Measurements from ENCODE around the gene FTL.
A peak's percentile ranks its signal among the peaks of the same experiment; 100 is the strongest.

FTL gene

GRCh38 chr19:48933382-48933932 lies 31.7 kb upstream of the FTL start, which contains the start of gene DHDH:
Gene DHDH, plus strand, starts transcription at chr19:48933699. Its CDS starts 23 bp downstream, at chr19:48933722.
- DNase-seq (ENCODE audit: low read depth) = no peak
- in situ Hi-C loops (cut with HindIII; ENCODE audit: low sequenced_read_pairs) = no loop called here
- TF ChIP-seq CTCF (IDR thresholded peaks at IDR 0.05; ENCODE audit: low read depth, low read length, missing control alignments) = no peak
- peak within 1 kb of the TSS; percentile 45 for H3K4me3 ChIP-seq (ENCODE audit: low read depth, low read length)

DNA sequence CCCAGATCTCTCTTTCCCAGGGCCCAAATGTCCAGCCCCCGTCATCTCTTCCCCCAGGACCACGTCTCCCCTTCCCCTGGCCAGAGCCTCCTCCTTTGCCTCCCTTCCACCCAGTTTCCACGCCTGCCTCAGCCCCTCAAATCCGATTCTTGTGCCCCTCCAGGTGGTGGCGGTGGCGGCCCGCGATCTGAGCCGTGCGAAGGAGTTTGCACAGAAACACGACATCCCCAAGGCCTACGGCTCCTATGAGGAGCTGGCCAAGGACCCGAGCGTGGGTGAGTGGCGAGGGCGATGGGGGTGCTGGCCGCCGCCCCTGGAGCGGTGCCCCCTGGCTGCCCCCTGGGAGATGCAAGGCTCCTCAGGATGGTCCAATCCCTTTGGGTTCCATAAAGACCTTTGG lies 30.3 kb upstream of the FTL start:
- peak; percentile 3 for TF ChIP-seq CTCF (IDR thresholded peaks at IDR 0.05; ENCODE audit: low read depth, low read length, missing control alignments)
- in situ Hi-C loops (cut with HindIII; ENCODE audit: low sequenced_read_pairs) = no loop called here
- no peak for DNase-seq (ENCODE audit: low read depth)
- H3K4me3 ChIP-seq (ENCODE audit: low read depth, low read length) = no peak overlapping the region

- in situ Hi-C loops (cut with HindIII; ENCODE audit: low sequenced_read_pairs) = no loop called here
- no peak for TF ChIP-seq CTCF (IDR thresholded peaks at IDR 0.05; ENCODE audit: low read depth, low read length, missing control alignments)
- no peak overlapping the region for H3K4me3 ChIP-seq (ENCODE audit: low read depth, low read length)
- no peak for DNase-seq (ENCODE audit: low read depth)
These were observed 29.2 kb upstream of the FTL start for GRCh38 chr19:48935864-48936263.

- DNase-seq (ENCODE audit: low read depth) = no peak
- H3K4me3 ChIP-seq (ENCODE audit: low read depth, low read length) = no peak overlapping the region
- no peak for TF ChIP-seq CTCF (IDR thresholded peaks at IDR 0.05; ENCODE audit: low read depth, low read length, missing control alignments)
- in situ Hi-C loops (cut with HindIII; ENCODE audit: low sequenced_read_pairs) = no loop called here
These were observed 26.9 kb upstream of the FTL start for GRCh38 chr19:48938256-48938655.

GRCh38 chr19:48940902-48941301 lies 24.2 kb upstream of the FTL start:
- no peak for TF ChIP-seq CTCF (IDR thresholded peaks at IDR 0.05; ENCODE audit: low read depth, low read length, missing control alignments)
- in situ Hi-C loops (cut with HindIII; ENCODE audit: low sequenced_read_pairs) = no loop called here
- DNase-seq (ENCODE audit: low read depth) = no peak

GRCh38 chr19:48943081-48943480 lies 22.0 kb upstream of the FTL start:
- no peak for TF ChIP-seq CTCF (IDR thresholded peaks at IDR 0.05; ENCODE audit: low read depth, low read length, missing control alignments)
- in situ Hi-C loops (cut with HindIII; ENCODE audit: low sequenced_read_pairs) = no loop called here
- H3K4me3 ChIP-seq (ENCODE audit: low read depth, low read length) = no peak overlapping the region
- DNase-seq (ENCODE audit: low read depth) = no peak

More at GRCh38 chr19:48940902-48941301, 24.2 kb upstream of the FTL start:
- no peak overlapping the region for H3K4me3 ChIP-seq (ENCODE audit: low read depth, low read length)

Measured in astrocyte of the cerebellum (primary cell).